GM19452 (cell line): ENCODE measurements around the gene TDRKH.
"Not testable (repeated sequence)": the region's sequence is repeated elsewhere in the genome, so short reads cannot be mapped to it uniquely, and the experiment has no call there.

Experiments used
- ATAC-seq: cut with Tn5 transposase; IDR thresholded peaks from one replicate; pipeline ENCODE4 v1.9.1; 2021; ENCODE audit not compliant: unreplicated experiment

The TDRKH gene

GRCh38 chr1:151768351-151769066, 21.8 kb downstream of the TDRKH start:
- not testable (repeated sequence) for ATAC-seq

GRCh38 chr1:151763990-151764389, 26.3 kb downstream of the TDRKH start:
- no peak for ATAC-seq

GRCh38 chr1:151762941-151763921, 27.1 kb downstream of the TDRKH start, which contains the start of gene MRPL9:
Gene MRPL9, minus strand, starts transcription at chr1:151763496. Its CDS starts 17 bp downstream, at chr1:151763479.
- peak; percentile 96 for ATAC-seq

GRCh38 chr1:151760597-151761385, 29.5 kb downstream of the TDRKH start:
- ATAC-seq: no peak

GRCh38 chr1:151759241-151759640, 31.1 kb downstream of the TDRKH start:
- no peak for ATAC-seq

GRCh38 chr1:151756291-151756690, 34.0 kb downstream of the TDRKH start:
- no peak for ATAC-seq

- ATAC-seq: no peak
Observed at GRCh38 chr1:151741516-151741915, 48.8 kb downstream of the TDRKH start.

GRCh38 chr1:151739590-151740355, 50.5 kb downstream of the TDRKH start:
- no peak for ATAC-seq

- no peak for ATAC-seq
Observed at GRCh38 chr1:151737479-151737878, 52.8 kb downstream of the TDRKH start.

GRCh38 chr1:151737026-151737425, 53.3 kb downstream of the TDRKH start:
- ATAC-seq: no peak

GRCh38 chr1:151733995-151734394, 56.3 kb downstream of the TDRKH start:
- ATAC-seq: not testable (repeated sequence)

- ATAC-seq: no peak
Observed at GRCh38 chr1:151733126-151733525, 57.2 kb downstream of the TDRKH start.

GRCh38 chr1:151729966-151730291, 60.4 kb downstream of the TDRKH start:
- ATAC-seq: no peak

GRCh38 chr1:151729157-151729965, 60.9 kb downstream of the TDRKH start:
- no peak for ATAC-seq

- no peak for ATAC-seq
Observed at GRCh38 chr1:151728151-151729054, 61.9 kb downstream of the TDRKH start.

GRCh38 chr1:151723726-151724370, 66.5 kb downstream of the TDRKH start:
- no peak for ATAC-seq
